GM12878 (cell line): ENCODE results near the gene SLC12A9. TPM values are rescaled to one million over a fixed set of nuclear protein-coding genes. Genes with fewer than 3 reads are reported as not detected.

Source experiments
- ATAC-seq: fragments of 200-7000 bp; cut with Tn5 transposase; 3 replicates; pipeline ENCODE4 v1.9.1; 2020; ENCODE audit warnings: mild to moderate bottlenecking, moderate library complexity
- BruUV-seq: library from RNA; stranded (reverse); fragments of 400-500 nt; replicated peaks from 2 replicates; lab custom pipeline; 2021; lab: Mats Ljungman, UMichigan
- CTCF ChIA-PET: fragments of 300-600 bp; sonication (Branson Sonifier 250); formaldehyde crosslinking; extraction: SDS; loops from one replicate; lab custom pipeline; 2021; ENCODE audit warnings: inconsistent platforms; lab: Yijun Ruan, JAX
- POLR2A ChIA-PET: fragments of 350-600 bp; formaldehyde crosslinking; extraction: SDS; loops from one replicate; lab custom pipeline; 2021; ENCODE audit warnings: inconsistent platforms; lab: Charles Lee
- RAD21 ChIA-PET: fragments of 300-600 bp; sonication (Branson Sonifier 250); formaldehyde crosslinking; loops from one replicate; lab custom pipeline; 2023; ENCODE audit warnings: antibody characterized with exemption; ENCODE audit not compliant: unreplicated experiment; lab: Charles Lee
- SMC1A ChIA-PET: fragments of 300-600 bp; sonication (Branson Sonifier 250); formaldehyde crosslinking; loops from one replicate; lab custom pipeline; 2023; ENCODE audit not compliant: unreplicated experiment, uncharacterized antibody; lab: Charles Lee
- DNase-seq: peaks from one replicate; pipeline ENCODE4 v3.0.0-alpha.2; 2011; ENCODE audit warnings: low read depth, low spot score
- FAIRE-seq: peaks from 3 replicates; lab custom pipeline; 2011; peaks lifted over from hg19 to GRCh38; lab: Jason Lieb, UNC
- H2AFZ ChIP-seq: 2 replicates; pipeline ENCODE4 v1.6.0; 2011; ENCODE audit warnings: low read depth, low read length, control low read depth; ENCODE audit not compliant: control insufficient read depth
- H3K27ac ChIP-seq: 2 replicates; pipeline ENCODE4 v1.5.1; 2011; ENCODE audit warnings: control low read depth; ENCODE audit not compliant: control insufficient read depth, insufficient read depth
- H3K27me3 ChIP-seq, 2 experiments: replicated peaks in 1 of 2; 2 replicates each; pipeline versions ENCODE4 v1.6.0 to v1.6.1; 2011; ENCODE audit warnings: low read length in 1 of 2; ENCODE audit not compliant: control insufficient read depth in 2 of 2, insufficient read depth in 2 of 2
- H3K36me3 ChIP-seq, 2 experiments: 2 replicates each; pipeline ENCODE4 v1.5.1; 2011; ENCODE audit warnings: low read length in 1 of 2; ENCODE audit not compliant: control insufficient read depth in 2 of 2, insufficient read depth in 2 of 2
- H3K4me1 ChIP-seq: 2 replicates; pipeline ENCODE4 v1.6.1; 2011; ENCODE audit warnings: mild to moderate bottlenecking, low read length, moderate library complexity, mixed read lengths; ENCODE audit not compliant: control insufficient read depth, insufficient read depth
- H3K4me2 ChIP-seq: 2 replicates; pipeline ENCODE4 v1.6.0; 2011; ENCODE audit warnings: control low read depth; ENCODE audit not compliant: control insufficient read depth, insufficient read depth
- H3K4me3 ChIP-seq: fragments of 200-600 bp; sonication (generic); 2 replicates; pipeline ENCODE4 v1.5.1; 2016
- H3K79me2 ChIP-seq: 2 replicates; pipeline ENCODE4 v1.6.0; 2011; ENCODE audit warnings: low read length; ENCODE audit not compliant: control insufficient read depth, insufficient read depth
- H3K9ac ChIP-seq: 2 replicates; pipeline ENCODE4 v1.8.0; 2011; ENCODE audit warnings: low read length, control low read depth, mixed read lengths; ENCODE audit not compliant: control insufficient read depth, insufficient read depth
- H3K9me3 ChIP-seq: replicated peaks from 3 replicates; pipeline ENCODE4 v1.5.1; 2011; ENCODE audit warnings: mild to moderate bottlenecking, low read length; ENCODE audit not compliant: control insufficient read depth, insufficient read depth
- H4K20me1 ChIP-seq: 2 replicates; pipeline ENCODE4 v1.6.0; 2011; ENCODE audit not compliant: control insufficient read depth, insufficient read depth
- BCL11A ChIP-seq: IDR thresholded peaks from 2 replicates; pipeline ENCODE4 v1.6.1; 2011; ENCODE audit warnings: low read depth, low read length
- BHLHE40 ChIP-seq, 2 experiments: fragments of 450-650 bp in 1 of 2; IDR thresholded peaks; 2 replicates each; pipeline ENCODE4 v1.6.1; 2011 to 2017; ENCODE audit warnings: low read depth in 2 of 2, borderline replicate concordance in 1 of 2, improper control_type of control experiment in 1 of 2, low read length in 1 of 2, mild to moderate bottlenecking in 1 of 2
- CEBPB ChIP-seq, 2 experiments: fragments of 150-350 bp in 1 of 2; IDR thresholded peaks; 2 replicates each; pipeline ENCODE4 v1.6.1; 2012 to 2014; ENCODE audit warnings: low read depth in 2 of 2, low read length in 2 of 2, borderline replicate concordance in 1 of 2, inconsistent platforms in 1 of 2
- CHD1 ChIP-seq: IDR thresholded peaks from 2 replicates; pipeline ENCODE4 v1.6.1; 2012; ENCODE audit warnings: low read depth, low read length, improper control_type of control experiment
- IRF4 ChIP-seq: IDR thresholded peaks from 2 replicates; pipeline ENCODE4 v1.6.1; 2011; ENCODE audit warnings: low read depth, low read length
- KDM1A ChIP-seq: fragments of 200-600 bp; sonication (generic); IDR thresholded peaks from 2 replicates; pipeline ENCODE4 v1.6.1; 2016; ENCODE audit warnings: borderline replicate concordance
- MEF2A ChIP-seq: IDR thresholded peaks from 2 replicates; pipeline ENCODE4 v1.6.1; 2011; ENCODE audit warnings: low read depth, mild to moderate bottlenecking, low read length, moderate library complexity; ENCODE audit not compliant: insufficient read depth
- NFIC ChIP-seq: IDR thresholded peaks from 2 replicates; pipeline ENCODE4 v1.6.1; 2012; ENCODE audit warnings: low read depth, mild to moderate bottlenecking, inconsistent platforms, low read length, moderate library complexity
- PML ChIP-seq: IDR thresholded peaks from 2 replicates; pipeline ENCODE4 v1.6.1; 2012; ENCODE audit warnings: low read length, inconsistent platforms
- SMARCA5 ChIP-seq: fragments of 450-650 bp; IDR thresholded peaks from 2 replicates; pipeline ENCODE4 v1.6.1; 2017; ENCODE audit warnings: mild to moderate bottlenecking
- SREBF1 ChIP-seq: IDR thresholded peaks from 2 replicates; pipeline ENCODE4 v1.6.1; 2012; ENCODE audit warnings: mild to moderate bottlenecking, low read length
- TCF3 ChIP-seq: IDR thresholded peaks from 2 replicates; pipeline ENCODE4 v1.6.1; 2012; ENCODE audit warnings: low read depth, mild to moderate bottlenecking, low read length, borderline replicate concordance; ENCODE audit not compliant: insufficient read depth
- ZNF207 ChIP-seq: fragments of 450-650 bp; IDR thresholded peaks from 2 replicates; pipeline ENCODE4 v1.6.1; 2014; ENCODE audit warnings: antibody characterized with exemption, mild to moderate bottlenecking, borderline replicate concordance
- ZNF622 ChIP-seq: fragments of 450-650 bp; IDR thresholded peaks from 2 replicates; pipeline ENCODE4 v1.6.1; 2017; ENCODE audit warnings: mild to moderate bottlenecking, inconsistent platforms
- WGBS: methylation state at CpG from one replicate; pipeline ENCODE4 v1.1.6; 2016; ENCODE audit warnings: low lambda C conversion rate; ENCODE audit not compliant: insufficient replicate concordance, insufficient coverage; ENCODE audit errors: missing lambda C conversion rate; 5-methylcytosine and 5-hydroxymethylcytosine counted together
- in situ Hi-C: fragments of 300-500 bp; cut with MboI; formaldehyde crosslinking; loops from 9 replicates; pipeline ENCODE4 v1.14.3; 2018; ENCODE audit warnings: mixed read lengths
- intact Hi-C: fragments of 100-400 bp; cut with micrococcal nuclease; formaldehyde crosslinking; loops from one replicate; pipeline ENCODE4 v1.14.2; 2022; ENCODE audit not compliant: unreplicated experiment
- polyA plus RNA-seq, 11 experiments: library from polyadenylated mRNA; depleted of rRNA in 4 of 11; unstranded in 6 of 11; stranded (reverse) in 5 of 11; fragments of >200 nt; fragmentation: Nextera tagmentation in 4 of 11; fragmentation: Illumina TruSeq in 1 of 11; extraction: Ambion mirVana in 4 of 11; extraction: Trizol in 1 of 11; gene quantifications; 1 replicate in 1 of 11; 2 replicates in 10 of 11; pipeline versions ENCODE4 v1.2.1 to v1.2.3, GENCODE V29; 2011 to 2016; ENCODE audit warnings: inconsistent platforms in 2 of 11, missing spikeins in 2 of 11, low read depth in 1 of 11
- total RNA-seq, 4 experiments: library from RNA; depleted of rRNA in 3 of 4; stranded (reverse); fragments of >200 nt in 3 of 4; fragmentation: Illumina TruSeq in 1 of 4; extraction: Trizol in 1 of 4; gene quantifications; 2 replicates each; pipeline versions ENCODE4 v1.2.1 to v1.2.3, GENCODE V29; 2013 to 2021
- TF ChIP-seq, protein P1 (sequence below): fragments of 150-350 bp; IDR thresholded peaks from 2 replicates; pipeline ENCODE4 v1.6.1; 2016; ENCODE audit warnings: low read depth, low read length
- TF ChIP-seq, protein P2 (sequence below): fragments of 150-350 bp; IDR thresholded peaks from 2 replicates; pipeline ENCODE4 v1.6.1; 2014; ENCODE audit warnings: mild to moderate bottlenecking, low read depth, low read length
- TF ChIP-seq, protein P3 (sequence below), 3 experiments: IDR thresholded peaks in 2 of 3; conservative IDR thresholded peaks in 1 of 3; 2 replicates each; pipeline ENCODE4 v1.5.1; 2011; ENCODE audit warnings: low read depth in 3 of 3, low read length in 3 of 3, mild to moderate bottlenecking in 3 of 3, control low read depth in 2 of 3, moderate library complexity in 2 of 3, inconsistent platforms in 1 of 3, mixed read lengths in 1 of 3; ENCODE audit not compliant: control insufficient read depth in 2 of 3, insufficient read depth in 1 of 3; ENCODE audit errors: extremely low read depth in 1 of 3

Gene SLC12A9
- total and polyA plus RNA-seq, 10 of the 15 experiments (the other 5 are each of a cell fraction or from before 2014, with no cell fraction given), result 0.24 to 18.5 (median 9.4) TPM

DNA sequence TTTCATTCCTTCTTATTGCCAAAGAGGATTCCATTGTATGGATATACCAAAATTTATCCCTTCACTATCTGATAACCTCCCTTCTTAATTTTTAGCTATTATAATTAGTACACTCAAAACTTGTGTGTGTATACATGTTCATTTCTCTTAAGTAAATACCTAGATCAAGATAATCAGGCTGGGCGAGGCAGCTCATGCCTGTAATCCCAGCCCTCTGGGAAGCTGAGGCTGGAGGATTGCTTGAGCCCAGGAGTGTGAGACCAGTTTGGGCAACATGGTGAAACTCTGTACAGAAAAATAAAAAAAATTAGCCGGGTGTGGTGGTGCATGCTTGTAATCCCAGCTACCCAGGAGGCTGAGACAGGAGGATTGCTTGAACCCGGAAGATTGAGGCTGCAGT, 59.0 kb downstream of the SLC12A9 start (continued):
- TF ChIP-seq IRF4 (no peak), NFIC (no peak), CHD1 (no peak), SREBF1 (no peak), ZNF622 (no peak), CEBPB (IDR thresholded peaks at IDR 0.05; ENCODE audit: borderline replicate concordance in 1 of 2, low read depth in 2 of 2, low read length in 2 of 2) (no peak), TCF3 (no peak), PML (no peak), BCL11A (no peak)
- TF ChIP-seq, all 136 proteins: peak for 0

DNA sequence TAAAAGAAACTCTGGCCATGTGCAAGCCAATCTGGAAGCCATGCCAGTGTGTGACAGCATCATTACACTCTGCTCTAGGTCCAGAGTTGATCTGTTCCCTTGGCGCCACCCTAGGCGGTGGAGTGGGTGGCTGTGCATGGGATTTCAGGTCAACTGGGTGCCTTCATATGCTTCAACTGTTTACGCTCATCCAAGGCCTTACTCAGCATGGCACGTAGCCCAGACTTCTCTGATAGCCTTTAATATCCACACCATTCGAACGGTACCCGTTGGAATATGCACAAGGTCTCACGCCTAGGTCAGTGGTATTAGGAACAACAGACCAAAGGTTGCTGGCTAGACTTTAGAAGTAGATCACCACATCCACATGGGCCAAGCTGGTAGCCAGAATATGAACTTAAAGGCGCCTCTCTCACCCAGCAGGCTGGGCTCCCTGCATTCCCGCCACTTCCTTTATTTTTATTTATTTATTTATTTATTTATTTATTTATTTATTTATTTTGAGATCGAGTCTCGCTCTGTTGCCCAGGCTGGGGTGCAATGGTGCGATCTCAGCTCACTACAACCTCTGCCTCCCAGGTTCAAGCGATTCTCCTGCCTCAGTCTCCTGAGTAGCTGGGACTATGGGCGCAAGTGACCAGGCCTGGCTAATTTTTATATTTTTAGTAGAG, 61.8 kb downstream of the SLC12A9 start:
- no peak for ATAC-seq
- Histone ChIP-seq H3K36me3 (no peaks in the 10 kb centered on the region), H4K20me1 (no peaks in the 10 kb centered on the region), H2AFZ (no peak overlapping the region), H3K27me3 (no peaks in the 10 kb centered on the region; a peak in 1 of 4 replicates), H3K4me3 (no peak overlapping the region), H3K79me2 (no peaks in the 10 kb centered on the region), H3K4me2 (no peak overlapping the region), H3K27ac (no peak overlapping the region), H3K9me3 (no peaks in the 10 kb centered on the region), H3K9ac (no peak overlapping the region), H3K4me1 (no peaks in the 10 kb centered on the region)
- in situ Hi-C loops, result no loop called here
- 50% methylated on average over 15 of the region's 15 CpGs for WGBS
- SMC1A ChIA-PET, result no interaction called here
- intact Hi-C loops, result no loop called here
- no peak for DNase-seq
- POLR2A ChIA-PET, result no interaction called here
- RAD21 ChIA-PET, result no interaction called here
- CTCF ChIA-PET, result no interaction called here
- FAIRE-seq, result no peak
- no TSS peak for BruUV-seq
- no peak for TF ChIP-seq MEF2A
- TF ChIP-seq, protein P1, sequence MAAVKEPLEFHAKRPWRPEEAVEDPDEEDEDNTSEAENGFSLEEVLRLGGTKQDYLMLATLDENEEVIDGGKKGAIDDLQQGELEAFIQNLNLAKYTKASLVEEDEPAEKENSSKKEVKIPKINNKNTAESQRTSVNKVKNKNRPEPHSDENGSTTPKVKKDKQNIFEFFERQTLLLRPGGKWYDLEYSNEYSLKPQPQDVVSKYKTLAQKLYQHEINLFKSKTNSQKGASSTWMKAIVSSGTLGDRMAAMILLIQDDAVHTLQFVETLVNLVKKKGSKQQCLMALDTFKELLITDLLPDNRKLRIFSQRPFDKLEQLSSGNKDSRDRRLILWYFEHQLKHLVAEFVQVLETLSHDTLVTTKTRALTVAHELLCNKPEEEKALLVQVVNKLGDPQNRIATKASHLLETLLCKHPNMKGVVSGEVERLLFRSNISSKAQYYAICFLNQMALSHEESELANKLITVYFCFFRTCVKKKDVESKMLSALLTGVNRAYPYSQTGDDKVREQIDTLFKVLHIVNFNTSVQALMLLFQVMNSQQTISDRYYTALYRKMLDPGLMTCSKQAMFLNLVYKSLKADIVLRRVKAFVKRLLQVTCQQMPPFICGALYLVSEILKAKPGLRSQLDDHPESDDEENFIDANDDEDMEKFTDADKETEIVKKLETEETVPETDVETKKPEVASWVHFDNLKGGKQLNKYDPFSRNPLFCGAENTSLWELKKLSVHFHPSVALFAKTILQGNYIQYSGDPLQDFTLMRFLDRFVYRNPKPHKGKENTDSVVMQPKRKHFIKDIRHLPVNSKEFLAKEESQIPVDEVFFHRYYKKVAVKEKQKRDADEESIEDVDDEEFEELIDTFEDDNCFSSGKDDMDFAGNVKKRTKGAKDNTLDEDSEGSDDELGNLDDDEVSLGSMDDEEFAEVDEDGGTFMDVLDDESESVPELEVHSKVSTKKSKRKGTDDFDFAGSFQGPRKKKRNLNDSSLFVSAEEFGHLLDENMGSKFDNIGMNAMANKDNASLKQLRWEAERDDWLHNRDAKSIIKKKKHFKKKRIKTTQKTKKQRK, result no peak
- TF ChIP-seq BHLHE40 (IDR thresholded peaks at IDR 0.05; ENCODE audit: borderline replicate concordance in 1 of 2, low read depth in 2 of 2, low read length in 1 of 2), result no peak
- TF ChIP-seq, protein P2, sequence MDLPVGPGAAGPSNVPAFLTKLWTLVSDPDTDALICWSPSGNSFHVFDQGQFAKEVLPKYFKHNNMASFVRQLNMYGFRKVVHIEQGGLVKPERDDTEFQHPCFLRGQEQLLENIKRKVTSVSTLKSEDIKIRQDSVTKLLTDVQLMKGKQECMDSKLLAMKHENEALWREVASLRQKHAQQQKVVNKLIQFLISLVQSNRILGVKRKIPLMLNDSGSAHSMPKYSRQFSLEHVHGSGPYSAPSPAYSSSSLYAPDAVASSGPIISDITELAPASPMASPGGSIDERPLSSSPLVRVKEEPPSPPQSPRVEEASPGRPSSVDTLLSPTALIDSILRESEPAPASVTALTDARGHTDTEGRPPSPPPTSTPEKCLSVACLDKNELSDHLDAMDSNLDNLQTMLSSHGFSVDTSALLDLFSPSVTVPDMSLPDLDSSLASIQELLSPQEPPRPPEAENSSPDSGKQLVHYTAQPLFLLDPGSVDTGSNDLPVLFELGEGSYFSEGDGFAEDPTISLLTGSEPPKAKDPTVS, result no peak
- TF ChIP-seq ZNF207, result no peak
- TF ChIP-seq SMARCA5, result no peak
- TF ChIP-seq, protein P3, sequence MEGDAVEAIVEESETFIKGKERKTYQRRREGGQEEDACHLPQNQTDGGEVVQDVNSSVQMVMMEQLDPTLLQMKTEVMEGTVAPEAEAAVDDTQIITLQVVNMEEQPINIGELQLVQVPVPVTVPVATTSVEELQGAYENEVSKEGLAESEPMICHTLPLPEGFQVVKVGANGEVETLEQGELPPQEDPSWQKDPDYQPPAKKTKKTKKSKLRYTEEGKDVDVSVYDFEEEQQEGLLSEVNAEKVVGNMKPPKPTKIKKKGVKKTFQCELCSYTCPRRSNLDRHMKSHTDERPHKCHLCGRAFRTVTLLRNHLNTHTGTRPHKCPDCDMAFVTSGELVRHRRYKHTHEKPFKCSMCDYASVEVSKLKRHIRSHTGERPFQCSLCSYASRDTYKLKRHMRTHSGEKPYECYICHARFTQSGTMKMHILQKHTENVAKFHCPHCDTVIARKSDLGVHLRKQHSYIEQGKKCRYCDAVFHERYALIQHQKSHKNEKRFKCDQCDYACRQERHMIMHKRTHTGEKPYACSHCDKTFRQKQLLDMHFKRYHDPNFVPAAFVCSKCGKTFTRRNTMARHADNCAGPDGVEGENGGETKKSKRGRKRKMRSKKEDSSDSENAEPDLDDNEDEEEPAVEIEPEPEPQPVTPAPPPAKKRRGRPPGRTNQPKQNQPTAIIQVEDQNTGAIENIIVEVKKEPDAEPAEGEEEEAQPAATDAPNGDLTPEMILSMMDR (IDR thresholded peaks at IDR 0.05 in 2 of 3, conservative IDR thresholded peaks at IDR 0.05 in 1 of 3; ENCODE audit: control insufficient read depth in 2 of 3, extremely low read depth in 1 of 3, insufficient read depth in 1 of 3, low read depth in 3 of 3, low read length in 3 of 3), result no peak
- no peak for TF ChIP-seq KDM1A
